COLO829 (cell line): ENCODE data around the gene SCD5.

Experiments
- DNase-seq: peaks from one replicate; pipeline ENCODE4 v3.0.0; 2012; ENCODE audit warnings: low spot score

The SCD5 gene

GRCh38 chr4:82797040-82797404, 1.6 kb downstream of the SCD5 start:
- DNase-seq: no peak

DNA sequence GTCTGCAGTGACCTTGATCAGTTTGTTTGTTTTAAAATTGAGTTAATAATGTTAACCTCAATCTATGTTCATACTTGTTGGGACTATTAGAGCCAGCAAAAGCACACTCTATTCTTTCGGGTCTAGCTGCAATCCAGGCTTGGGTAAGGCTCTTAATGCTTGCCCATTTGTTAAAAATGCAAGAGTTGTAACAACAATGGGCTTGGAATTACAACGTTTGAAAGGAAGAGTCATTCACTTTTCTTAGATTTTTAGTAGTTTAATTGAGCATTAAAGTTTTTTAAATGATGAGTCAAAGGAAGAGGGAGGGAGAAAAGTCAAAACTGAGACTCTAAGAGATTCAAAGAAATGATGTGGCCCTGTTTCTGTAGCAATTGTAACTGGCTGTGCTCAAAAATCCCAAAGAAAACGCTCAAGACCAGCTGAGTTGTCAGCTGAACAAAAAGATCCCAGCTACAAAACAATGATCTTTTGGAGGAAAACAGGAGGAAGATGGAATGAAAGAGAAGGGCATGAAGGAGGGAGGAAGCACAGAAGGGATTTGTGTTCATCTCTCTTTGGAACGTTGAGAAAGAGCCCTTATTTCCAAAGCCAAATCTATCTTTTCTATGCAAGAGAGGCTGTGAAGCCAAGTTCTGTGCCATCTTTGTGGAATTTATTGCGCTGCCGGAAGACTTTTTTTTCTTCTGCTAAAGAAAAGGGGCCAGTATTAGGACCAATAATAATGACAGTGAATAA, 5.5 kb downstream of the SCD5 start:
- no peak for DNase-seq

DNA sequence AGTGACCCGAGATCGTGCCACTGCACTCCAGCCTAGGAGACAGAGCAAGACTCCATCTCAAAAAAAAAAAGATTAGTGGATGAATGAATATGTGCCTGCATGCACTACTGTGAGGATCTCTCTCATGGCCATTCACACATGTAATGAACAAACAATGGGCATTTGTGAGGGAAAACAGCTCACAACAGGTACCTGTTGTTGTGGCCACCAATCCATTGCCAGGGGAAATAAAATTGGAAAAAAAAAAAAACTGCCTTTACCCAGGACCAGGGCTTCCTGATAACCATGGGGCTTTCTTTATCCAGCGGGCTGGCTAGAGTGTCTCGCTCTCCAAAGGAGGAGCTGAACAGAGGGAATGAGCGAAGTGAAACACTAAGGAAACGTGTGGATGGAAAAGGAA, 7.4 kb downstream of the SCD5 start:
- no peak for DNase-seq

GRCh38 chr4:82790060-82790660, 8.4 kb downstream of the SCD5 start:
- no peak for DNase-seq

GRCh38 chr4:82789025-82789776, 9.4 kb downstream of the SCD5 start:
- DNase-seq: no peak

GRCh38 chr4:82787342-82787741, 11.3 kb downstream of the SCD5 start:
- no peak for DNase-seq

DNA sequence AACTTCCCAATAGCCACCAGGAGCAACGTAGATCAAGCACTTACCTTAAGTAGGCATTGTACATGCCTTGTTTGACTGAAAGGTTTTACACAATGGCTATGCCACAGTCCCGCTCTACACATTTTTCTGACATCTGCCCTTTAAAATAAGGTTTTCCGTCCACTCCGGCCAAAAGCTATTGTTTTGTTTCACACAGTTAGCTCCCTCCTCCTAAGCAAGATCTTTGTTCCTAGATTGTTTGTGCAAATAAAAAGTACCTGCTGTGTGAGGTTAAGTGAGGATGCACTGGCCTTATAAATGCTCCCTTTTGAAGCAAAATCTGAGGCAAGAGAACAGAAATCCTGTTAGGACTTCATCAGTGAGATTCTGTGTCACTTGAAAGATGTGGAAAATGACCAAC, 11.8 kb downstream of the SCD5 start:
- no peak for DNase-seq

DNA sequence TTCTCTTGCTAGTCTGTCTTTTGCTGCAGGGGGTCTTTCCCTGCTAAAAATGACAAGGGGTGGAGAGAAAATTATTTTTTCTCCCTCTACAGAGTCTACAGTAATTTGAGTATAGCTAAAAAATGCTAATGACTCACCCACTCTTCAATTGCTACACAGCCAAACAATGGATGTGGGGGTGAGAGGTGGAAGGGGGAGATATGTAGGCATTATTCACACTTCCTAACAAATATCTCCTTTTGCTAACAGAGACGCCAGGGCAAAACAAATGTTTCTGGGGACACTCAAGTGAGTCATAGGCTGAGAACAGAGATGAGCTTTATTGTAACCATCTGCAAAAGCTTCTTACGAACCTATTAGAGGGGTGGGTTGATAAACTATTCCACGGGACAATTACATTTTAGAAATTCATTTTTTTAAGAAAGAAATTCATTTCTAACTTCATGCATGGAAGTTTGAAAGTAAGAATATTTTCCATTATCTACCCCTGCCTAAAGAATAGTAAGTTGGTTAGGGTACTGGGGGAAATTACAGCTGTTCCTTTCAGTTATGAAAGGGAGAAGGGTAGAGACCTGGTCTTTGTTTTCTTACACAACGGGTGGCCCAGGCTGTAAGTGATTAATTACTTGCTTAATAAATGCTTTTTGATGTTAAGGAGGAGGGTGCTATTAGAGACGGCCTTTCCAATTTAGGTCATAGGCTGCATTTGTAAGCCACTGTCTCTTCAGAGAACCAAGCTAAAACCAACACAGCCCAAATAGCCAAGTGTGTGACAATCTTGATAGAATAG, 12.8 kb downstream of the SCD5 start:
- peak; percentile 76 for DNase-seq

GRCh38 chr4:82784681-82785610, 13.7 kb downstream of the SCD5 start:
- DNase-seq: no peak

- DNase-seq: no peak
These were observed 15.8 kb downstream of the SCD5 start for GRCh38 chr4:82782626-82783345.

GRCh38 chr4:82780752-82781231, 17.8 kb downstream of the SCD5 start:
- DNase-seq: no peak

- no peak for DNase-seq
These were observed 18.3 kb downstream of the SCD5 start for GRCh38 chr4:82780170-82780751.

- DNase-seq: no peak
These were observed 19.6 kb downstream of the SCD5 start for GRCh38 chr4:82779032-82779431.

DNA sequence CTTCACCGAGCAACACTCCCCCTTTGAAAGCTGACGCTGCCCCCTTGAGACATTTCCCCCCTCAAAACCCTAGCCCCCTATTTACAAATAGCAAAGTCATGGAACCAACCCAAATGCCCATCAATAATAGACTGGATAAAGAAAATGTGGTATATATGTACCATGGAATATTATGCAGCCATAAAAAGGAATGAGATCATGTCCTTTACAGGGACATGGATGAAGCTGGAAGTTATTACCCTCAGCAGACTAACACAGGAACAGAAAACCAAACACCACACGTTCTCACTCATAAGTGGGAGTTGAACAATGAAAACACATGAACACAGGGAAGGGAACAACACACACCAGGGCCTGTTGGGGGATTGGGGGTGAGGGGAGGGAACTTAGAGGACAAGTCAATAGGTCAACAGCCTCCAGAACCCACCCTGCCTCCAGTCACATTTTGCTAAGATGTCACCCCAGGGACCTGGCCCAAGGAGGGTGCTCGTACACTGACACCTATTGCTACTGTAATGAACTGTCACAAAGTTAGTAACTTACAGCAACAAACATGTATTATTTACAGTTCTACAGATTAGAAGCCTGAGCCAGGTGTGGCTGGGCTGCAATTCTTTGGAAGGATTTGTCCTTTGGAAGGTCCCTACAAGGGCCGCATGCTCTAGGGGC, 20.6 kb downstream of the SCD5 start:
- DNase-seq: no peak

GRCh38 chr4:82776925-82777542, 21.6 kb downstream of the SCD5 start:
- no peak for DNase-seq

DNA sequence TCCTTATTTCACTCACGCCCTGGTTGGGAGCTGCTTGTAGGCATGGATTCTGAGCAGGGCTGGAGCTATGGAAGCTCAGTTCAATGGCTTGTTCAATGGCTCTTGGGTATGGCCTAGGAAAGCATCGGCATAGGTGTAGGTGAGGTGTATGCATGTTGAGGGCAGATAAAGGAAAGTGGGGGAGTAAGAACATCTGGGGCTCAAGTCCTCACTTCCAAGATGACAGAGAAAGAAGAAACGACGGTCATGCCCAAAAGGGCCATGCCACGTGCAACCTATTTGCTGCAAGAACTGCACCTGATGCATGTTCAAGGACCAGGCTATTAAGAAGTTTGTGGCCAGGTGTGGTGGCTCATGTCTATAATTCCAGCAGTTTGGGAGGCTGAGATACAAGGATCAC, 23.4 kb downstream of the SCD5 start:
- DNase-seq: no peak

- no peak for DNase-seq
These were observed 23.9 kb downstream of the SCD5 start for GRCh38 chr4:82774711-82775171.

- no peak for DNase-seq
These were observed 25.5 kb downstream of the SCD5 start for GRCh38 chr4:82773057-82773456.

DNA sequence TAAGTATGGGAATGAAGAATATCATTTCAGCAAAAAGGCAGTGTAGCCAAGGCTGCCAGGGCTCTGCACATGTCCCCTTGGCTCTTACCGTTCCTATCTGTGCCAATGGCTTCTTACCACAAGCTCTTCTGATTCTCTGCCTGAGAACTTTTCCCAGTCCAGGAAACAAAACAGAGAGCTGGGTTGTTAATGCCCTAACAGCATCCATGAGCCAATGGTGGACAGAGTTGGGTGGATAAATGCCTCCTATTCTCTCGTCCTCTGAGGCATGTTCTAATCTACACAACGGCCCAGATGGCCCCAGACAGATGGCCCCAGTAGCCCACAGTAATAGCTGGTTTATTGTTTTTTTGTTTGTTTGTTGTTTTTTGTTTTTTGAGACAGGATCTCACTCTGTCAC, 28.0 kb downstream of the SCD5 start:
- no peak for DNase-seq
